Measurements from ENCODE around the gene THADA.

THADA gene

GRCh38 chr2:43579275-43579981 lies 16.4 kb downstream of the THADA start:
- peaks cover 35% of the 10 kb centered on the region for H3K36me3 ChIP-seq (replicated peaks; ENCODE audit: low read depth, low read length)

GRCh38 chr2:43576981-43577892 lies 18.6 kb downstream of the THADA start:
- Histone ChIP-seq H3K4me3 (ENCODE audit: low read length) (no peak overlapping the region), H3K36me3 (replicated peaks; ENCODE audit: low read depth, low read length) (peaks cover 41% of the 10 kb centered on the region), H4K20me1 (ENCODE audit: insufficient read depth, low read length) (no peaks in the 10 kb centered on the region), H3K27me3 (ENCODE audit: low read depth, low read length) (no peaks in the 10 kb centered on the region), H2AFZ (ENCODE audit: low read depth, low read length) (no peak overlapping the region), H3K27ac (ENCODE audit: low read length) (no peak overlapping the region), H3K79me2 (ENCODE audit: low read length) (no peaks in the 10 kb centered on the region), H3K9me3 (ENCODE audit: insufficient read depth, low read length) (no peaks in the 10 kb centered on the region), H3K4me1 (ENCODE audit: low read length) (no peaks in the 10 kb centered on the region), H3K4me2 (ENCODE audit: low read length) (no peak overlapping the region), H3K9ac (ENCODE audit: low read length) (no peak overlapping the region)
- TF ChIP-seq CTCF (IDR thresholded peaks at IDR 0.05; ENCODE audit: low read depth, low read length) (peak; percentile 79), EZH2phosphoT487 (IDR thresholded peaks at IDR 0.05; ENCODE audit: low read depth) (no peak)

More at GRCh38 chr2:43579275-43579981, 16.4 kb downstream of the THADA start:
- no peak overlapping the region for H3K9ac ChIP-seq (ENCODE audit: low read length)
- TF ChIP-seq EZH2phosphoT487 (IDR thresholded peaks at IDR 0.05; ENCODE audit: low read depth), result no peak
- TF ChIP-seq CTCF (IDR thresholded peaks at IDR 0.05; ENCODE audit: low read depth, low read length), result no peak
- H3K27me3 ChIP-seq (ENCODE audit: low read depth, low read length), result no peaks in the 10 kb centered on the region
- no peak overlapping the region for H3K27ac ChIP-seq (ENCODE audit: low read length)
- H2AFZ ChIP-seq (ENCODE audit: low read depth, low read length), result no peak overlapping the region
- H3K9me3 ChIP-seq (ENCODE audit: insufficient read depth, low read length), result no peaks in the 10 kb centered on the region
- no peaks in the 10 kb centered on the region for H3K4me1 ChIP-seq (ENCODE audit: low read length)
- H3K4me3 ChIP-seq (ENCODE audit: low read length), result no peak overlapping the region
- H3K4me2 ChIP-seq (ENCODE audit: low read length), result no peak overlapping the region
- H3K79me2 ChIP-seq (ENCODE audit: low read length), result no peaks in the 10 kb centered on the region
- no peaks in the 10 kb centered on the region for H4K20me1 ChIP-seq (ENCODE audit: insufficient read depth, low read length)

- no peaks in the 10 kb centered on the region for H3K27me3 ChIP-seq (ENCODE audit: low read depth, low read length)
- no peak overlapping the region for H3K4me2 ChIP-seq (ENCODE audit: low read length)
- no peak overlapping the region for H2AFZ ChIP-seq (ENCODE audit: low read depth, low read length)
- H3K4me3 ChIP-seq (ENCODE audit: low read length), result no peak overlapping the region
- peaks cover 44% of the 10 kb centered on the region for H3K36me3 ChIP-seq (replicated peaks; ENCODE audit: low read depth, low read length)
- TF ChIP-seq CTCF (IDR thresholded peaks at IDR 0.05; ENCODE audit: low read depth, low read length) (no peak), EZH2phosphoT487 (IDR thresholded peaks at IDR 0.05; ENCODE audit: low read depth) (no peak)
- no peak overlapping the region for H3K27ac ChIP-seq (ENCODE audit: low read length)
- no peaks in the 10 kb centered on the region for H3K79me2 ChIP-seq (ENCODE audit: low read length)
- H3K9ac ChIP-seq (ENCODE audit: low read length), result no peak overlapping the region
- H4K20me1 ChIP-seq (ENCODE audit: insufficient read depth, low read length), result no peaks in the 10 kb centered on the region
- H3K4me1 ChIP-seq (ENCODE audit: low read length), result peaks cover 5% of the 10 kb centered on the region
- H3K9me3 ChIP-seq (ENCODE audit: insufficient read depth, low read length), result no peaks in the 10 kb centered on the region
Observed at GRCh38 chr2:43572244-43572643, 23.6 kb downstream of the THADA start.

GRCh38 chr2:43569921-43570320 lies 25.9 kb downstream of the THADA start:
- Histone ChIP-seq H2AFZ (ENCODE audit: low read depth, low read length) (no peak overlapping the region), H3K4me1 (ENCODE audit: low read length) (peaks cover 23% of the 10 kb centered on the region), H3K36me3 (replicated peaks; ENCODE audit: low read depth, low read length) (peaks cover 40% of the 10 kb centered on the region), H3K9ac (ENCODE audit: low read length) (no peak overlapping the region), H3K4me2 (ENCODE audit: low read length) (no peak overlapping the region), H3K4me3 (ENCODE audit: low read length) (no peak overlapping the region), H3K79me2 (ENCODE audit: low read length) (no peaks in the 10 kb centered on the region), H4K20me1 (ENCODE audit: insufficient read depth, low read length) (no peaks in the 10 kb centered on the region), H3K27ac (ENCODE audit: low read length) (no peak overlapping the region), H3K27me3 (ENCODE audit: low read depth, low read length) (no peaks in the 10 kb centered on the region), H3K9me3 (ENCODE audit: insufficient read depth, low read length) (no peaks in the 10 kb centered on the region)
- TF ChIP-seq CTCF (IDR thresholded peaks at IDR 0.05; ENCODE audit: low read depth, low read length), result no peak
- no peak for TF ChIP-seq EZH2phosphoT487 (IDR thresholded peaks at IDR 0.05; ENCODE audit: low read depth)
